Activated T-cell treated with anti-CD3 and anti-CD28 coated beads, Interleukin-2, amount 50 U/mL, for 72 hours (primary cell): Measurements from ENCODE around the gene CCND3. TPM values are rescaled to one million over a fixed set of nuclear protein-coding genes. Genes with fewer than 3 reads are reported as not detected.
A peak's percentile ranks its signal among the peaks of the same experiment; 100 is the strongest.

Experiments
- ATAC-seq, 2 donors: fragments of 150-1000 bp; cut with Tn5 transposase; replicated peaks in 1 of 2; 2 replicates each; pipeline ENCODE4 v1.10.0; 2021; ENCODE audit warnings: moderate library complexity in 2 of 2, mild to moderate bottlenecking in 1 of 2
- DNase-seq, 2 donors: peaks; one replicate each; pipeline ENCODE4 v3.0.0; 2021 to 2022; ENCODE audit warnings: mixed read lengths in 1 of 2
- H3K27ac Mint-ChIP-seq: one replicate; pipeline ENCODE4 v1.8.0; 2022; ENCODE audit warnings: mild to moderate bottlenecking, moderate library complexity, mixed read lengths
- H3K27me3 Mint-ChIP-seq: one replicate; pipeline ENCODE4 v1.8.0; 2022; ENCODE audit warnings: low read depth, mixed read lengths
- H3K36me3 Mint-ChIP-seq, 2 donors: one replicate each; pipeline ENCODE4 v1.8.0; 2022; ENCODE audit warnings: mixed read lengths in 2 of 2, mild to moderate bottlenecking in 1 of 2; ENCODE audit not compliant: insufficient read depth in 2 of 2
- H3K4me1 Mint-ChIP-seq: one replicate; pipeline ENCODE4 v1.8.0; 2022; ENCODE audit warnings: low read depth, mixed read lengths
- H3K4me3 Mint-ChIP-seq, 2 donors: one replicate each; pipeline ENCODE4 v1.8.0; 2022; ENCODE audit warnings: mild to moderate bottlenecking in 2 of 2, mixed read lengths in 2 of 2, moderate library complexity in 2 of 2
- H3K9me3 Mint-ChIP-seq, 2 donors: one replicate each; pipeline ENCODE4 v1.8.0; 2022; ENCODE audit warnings: mixed read lengths in 2 of 2
- total RNA-seq, 2 donors: library from RNA; stranded (reverse); gene quantifications; one replicate each; pipeline ENCODE4 v1.2.3, GENCODE V29; 2022

CCND3 gene
- total RNA-seq, 2 donors from 2014 or later, result 256 to 259 TPM

DNA sequence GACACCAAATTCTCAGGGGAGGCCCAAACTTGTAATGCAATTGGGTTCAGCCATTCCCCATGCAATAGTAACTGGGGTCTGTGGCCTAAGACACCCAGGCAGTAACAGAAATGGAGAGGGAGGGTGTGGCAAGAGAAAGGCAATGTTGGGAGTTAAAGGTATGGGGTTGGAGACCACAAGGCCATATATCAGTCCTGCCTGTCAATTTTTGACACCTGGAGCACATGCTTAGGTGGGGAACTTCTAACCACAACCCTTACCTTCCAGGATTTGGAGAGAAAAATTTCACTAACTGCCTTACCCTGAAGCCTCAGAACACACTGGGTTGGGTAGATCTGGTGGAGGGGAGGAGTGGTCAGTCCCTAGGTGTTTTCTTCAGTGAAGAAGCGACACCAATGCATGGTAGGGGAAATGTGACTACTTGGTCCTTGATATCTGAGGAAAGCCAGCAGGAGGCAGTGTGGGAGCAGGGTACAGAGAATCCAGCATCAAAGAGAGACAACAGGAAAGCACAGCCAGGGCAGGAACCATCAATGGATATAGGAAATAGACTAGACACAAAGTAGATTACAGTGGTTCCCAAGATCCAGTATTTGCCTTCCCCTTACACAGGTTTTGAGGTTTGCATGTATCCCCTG lies 39.6 kb downstream of the CCND3 start:
- peak; percentile 41 to 64 for ATAC-seq

DNA sequence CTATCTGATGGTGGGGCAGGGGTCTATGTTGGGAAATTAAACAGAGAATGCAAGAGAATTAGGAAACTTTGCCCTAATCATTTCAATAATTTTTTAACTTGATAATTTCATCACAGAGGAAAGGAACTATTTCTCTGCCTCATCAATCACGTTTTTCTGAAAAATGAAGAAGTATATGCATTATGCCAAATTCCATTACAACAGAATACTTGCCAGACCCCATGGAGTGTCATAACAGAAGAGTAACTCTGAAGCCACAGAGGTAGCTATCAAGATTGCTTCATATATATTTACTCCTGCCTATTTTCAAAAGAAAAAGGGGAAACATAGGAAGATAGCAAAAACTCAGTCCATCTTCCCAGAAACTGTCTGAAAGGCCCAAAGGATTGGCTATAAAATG lies 40.7 kb downstream of the CCND3 start:
- Mint-ChIP-seq H3K27me3 (no peaks in the 10 kb centered on the region), H3K9me3 (no peaks in the 10 kb centered on the region), H3K4me3 (no peak overlapping the region), H3K4me1 (peaks cover 29% of the 10 kb centered on the region), H3K36me3 (peaks cover 0 to 5% of the 10 kb centered on the region in 2 donors), H3K27ac (no peak overlapping the region)
- ATAC-seq (no peak), DNase-seq (no peak)

More for the DNA sequence above, 39.6 kb downstream of the CCND3 start:
- H3K36me3 Mint-ChIP-seq, result peaks cover 0 to 9% of the 10 kb centered on the region in 2 donors
- peaks cover 19% of the 10 kb centered on the region for H3K4me1 Mint-ChIP-seq
- no peaks in the 10 kb centered on the region for H3K27me3 Mint-ChIP-seq
- H3K9me3 Mint-ChIP-seq, result no peaks in the 10 kb centered on the region
- no peak overlapping the region for H3K4me3 Mint-ChIP-seq
- peak; percentile 49 to 64 for DNase-seq
- no peak overlapping the region for H3K27ac Mint-ChIP-seq

DNA sequence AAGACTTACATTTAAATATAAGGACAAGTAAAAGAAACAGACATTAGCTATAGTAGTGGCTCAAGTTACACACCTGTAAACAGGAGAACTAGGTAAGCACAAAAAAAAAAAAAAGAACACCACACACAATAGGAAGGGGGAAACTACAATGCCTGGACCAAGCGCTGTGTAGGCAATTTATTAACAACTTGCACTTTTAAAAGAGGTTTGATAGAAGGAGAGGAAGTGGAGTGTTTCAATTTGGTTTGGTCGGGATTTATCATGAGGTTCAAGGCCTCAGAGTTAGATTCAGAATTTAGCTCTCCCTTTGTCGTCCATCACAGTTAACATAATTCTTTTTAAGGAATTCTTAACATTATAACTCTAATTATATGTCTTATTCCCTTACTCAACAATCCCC lies 45.3 kb downstream of the CCND3 start:
- no peak overlapping the region for H3K4me3 Mint-ChIP-seq
- H3K27me3 Mint-ChIP-seq, result no peaks in the 10 kb centered on the region

DNA sequence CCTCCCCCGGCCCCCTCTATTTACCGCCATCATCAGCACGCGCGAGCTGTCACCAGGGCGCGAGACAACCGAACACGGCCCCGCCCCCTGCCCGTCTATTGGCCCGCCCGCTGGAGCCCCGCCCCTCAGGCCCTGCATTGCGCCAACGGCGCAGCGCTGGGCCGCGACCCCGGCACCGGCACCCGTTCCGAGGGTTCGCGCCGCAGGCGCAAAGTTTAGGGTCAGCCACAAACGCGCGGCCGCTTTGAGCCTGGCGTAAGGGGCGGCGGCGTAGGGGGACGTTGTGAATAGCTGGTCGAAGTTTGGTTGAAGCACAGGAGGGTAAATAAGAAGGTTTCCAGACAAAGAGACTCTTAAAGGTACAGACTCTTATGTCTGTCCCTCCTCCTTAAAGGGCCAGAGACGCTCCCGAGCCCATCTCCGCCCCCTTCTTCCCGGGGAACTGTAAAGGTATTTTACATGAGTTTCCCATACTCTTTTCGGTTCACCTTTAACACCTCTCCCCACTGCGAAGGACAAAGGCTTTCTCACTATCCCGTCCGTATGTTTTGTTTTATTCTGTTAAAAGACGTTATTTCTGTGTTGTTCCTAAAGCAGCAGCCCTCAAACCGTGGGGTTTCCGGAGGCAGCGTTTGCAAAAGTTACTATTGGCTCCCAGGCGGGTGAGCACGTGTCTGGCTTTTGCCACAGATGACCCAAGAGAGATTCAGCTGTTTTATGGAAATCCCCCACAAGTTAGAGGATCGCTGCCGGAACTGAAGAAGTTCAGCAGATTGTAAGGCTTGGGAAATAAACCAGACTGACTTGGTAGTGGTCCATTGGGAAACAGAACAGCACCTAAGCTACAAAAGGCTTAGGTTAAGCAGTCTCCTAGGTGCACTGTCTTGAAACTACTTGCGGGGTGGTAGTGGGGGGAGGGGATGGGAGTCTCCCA lies 46.0 kb downstream of the CCND3 start, which contains the start of gene USP49:
Gene USP49 (minus strand): TSS at position 76 of the 934 bp plus-strand sequence. CDS start 88,392 bp downstream, outside the sequence.
- Mint-ChIP-seq H3K4me3 (no peak within 1 kb of the TSS), H3K9me3 (no peaks in the 10 kb centered on the region), H3K36me3 (peaks cover 0 to 1% of the 10 kb centered on the region in 2 donors), H3K27ac (peak within 1 kb of the TSS; percentile 96), H3K27me3 (no peaks in the 10 kb centered on the region), H3K4me1 (peaks cover 16% of the 10 kb centered on the region)
- ATAC-seq (peak; percentile 93 to 95), DNase-seq (peak; percentile 95)

More for the DNA sequence above, 45.3 kb downstream of the CCND3 start:
- ATAC-seq, result no peak
- no peaks in the 10 kb centered on the region for H3K9me3 Mint-ChIP-seq
- H3K27ac Mint-ChIP-seq, result peak overlapping the region; percentile 96
- H3K36me3 Mint-ChIP-seq, result peaks cover 0 to 2% of the 10 kb centered on the region in 2 donors
- peaks cover 16% of the 10 kb centered on the region for H3K4me1 Mint-ChIP-seq
- DNase-seq, result no peak

DNA sequence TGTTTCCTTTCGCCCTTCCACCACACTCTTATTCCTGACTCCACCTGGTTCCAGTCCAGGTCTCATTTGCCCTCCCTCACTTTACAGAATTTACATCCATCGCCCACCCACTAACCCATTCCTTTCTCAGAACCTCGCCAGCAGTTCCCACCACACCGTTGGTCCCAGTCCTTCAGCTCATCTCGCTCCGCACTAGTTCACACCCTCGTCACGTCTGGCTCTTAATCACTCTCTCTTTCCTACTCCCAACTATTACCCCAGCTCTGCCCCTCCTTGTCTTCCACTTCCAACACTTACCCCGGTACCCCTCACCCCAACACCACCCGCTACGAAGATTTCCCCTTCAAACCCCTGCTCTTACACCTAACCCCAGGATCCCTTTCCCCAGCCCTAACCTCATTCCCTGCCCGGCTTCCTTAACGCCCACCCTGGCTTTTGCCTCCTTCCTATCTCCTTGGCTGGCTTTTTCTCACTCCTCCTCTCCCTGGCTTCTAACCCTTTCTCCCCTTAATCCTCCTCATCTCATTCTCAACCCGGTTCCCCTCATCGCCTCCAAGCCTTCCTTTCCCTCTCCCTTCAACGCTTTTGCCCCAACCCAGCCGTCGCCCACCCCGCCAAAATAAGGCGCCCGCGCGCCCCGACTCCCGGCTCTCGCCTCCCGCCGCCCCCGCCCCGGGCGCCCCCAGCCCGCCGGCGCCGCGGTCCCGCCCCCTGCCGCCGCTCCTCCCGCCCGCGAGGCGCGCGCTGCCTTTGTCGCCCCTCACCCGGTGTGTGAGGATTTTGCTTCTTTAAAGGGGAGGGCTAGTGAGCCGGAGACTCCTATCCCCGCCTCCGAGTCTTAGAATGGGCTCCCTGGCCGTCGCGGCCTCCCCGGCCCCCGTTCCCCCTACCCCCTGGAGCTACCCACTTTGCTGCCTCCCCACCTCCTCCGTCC lies 47.0 kb downstream of the CCND3 start:
- Mint-ChIP-seq H3K27me3 (no peaks in the 10 kb centered on the region), H3K9me3 (no peaks in the 10 kb centered on the region), H3K36me3 (no peaks in the 10 kb centered on the region), H3K4me3 (no peak overlapping the region), H3K4me1 (peaks cover 16% of the 10 kb centered on the region), H3K27ac (peak overlapping the region; percentile 96)
- DNase-seq, result peak; percentile 63 to 65
- ATAC-seq, result peak; percentile 58 to 62

DNA sequence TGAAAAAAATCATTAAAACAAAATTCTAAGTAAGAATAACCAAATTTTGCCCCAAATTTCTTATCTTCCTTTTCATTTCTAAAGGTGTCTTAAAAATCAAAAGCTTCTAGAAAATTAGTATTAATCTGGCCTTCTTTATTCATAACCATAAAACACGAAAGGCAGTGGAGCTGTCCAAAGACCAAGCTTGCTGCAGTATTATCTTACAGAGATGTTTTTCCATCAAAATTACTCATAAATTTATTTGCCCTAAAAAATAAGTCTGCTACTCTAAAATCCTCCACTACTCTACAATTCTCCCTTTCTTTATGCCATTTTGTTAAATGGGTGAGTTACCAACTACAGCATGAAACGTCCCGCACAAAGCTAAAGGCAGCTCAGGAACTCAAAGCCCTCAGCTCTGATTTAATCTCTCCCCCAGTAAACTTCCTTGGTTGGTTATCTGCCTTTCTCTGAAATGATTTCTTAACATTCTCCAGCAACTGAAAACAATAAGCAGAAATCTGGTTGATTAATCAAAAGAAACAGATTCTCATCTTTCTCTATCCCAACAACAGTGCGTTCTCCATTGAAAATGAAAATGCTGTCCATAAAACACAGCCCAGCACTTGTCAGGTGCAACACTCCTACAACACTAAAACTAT lies 48.6 kb downstream of the CCND3 start:
- Mint-ChIP-seq H3K4me3 (no peak overlapping the region), H3K27me3 (no peaks in the 10 kb centered on the region), H3K9me3 (no peaks in the 10 kb centered on the region), H3K36me3 (no peaks in the 10 kb centered on the region), H3K4me1 (peaks cover 16% of the 10 kb centered on the region), H3K27ac (no peak overlapping the region)
- ATAC-seq (no peak), DNase-seq (no peak)

DNA sequence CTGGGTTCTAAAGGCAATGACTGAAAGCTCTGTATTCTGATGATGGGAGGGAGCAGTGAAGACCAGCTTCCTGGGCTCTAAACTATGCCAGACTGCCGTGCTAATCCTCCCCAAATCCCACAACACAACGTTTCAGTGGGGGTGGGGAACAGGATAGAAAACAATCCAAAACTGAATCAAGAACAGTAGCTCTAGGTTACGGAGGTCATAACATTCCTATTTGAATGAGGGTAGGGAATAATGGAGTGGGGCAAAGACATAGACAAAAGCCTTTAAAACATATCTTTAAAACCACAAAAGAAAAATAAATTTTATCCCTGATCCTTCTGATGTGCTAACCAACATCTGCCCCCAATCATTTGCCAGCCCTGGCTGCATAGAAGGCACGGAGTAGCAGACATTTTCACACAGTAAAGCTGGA lies 54.3 kb downstream of the CCND3 start:
- no peak for ATAC-seq
- Mint-ChIP-seq H3K27me3 (no peaks in the 10 kb centered on the region), H3K27ac (no peak overlapping the region), H3K36me3 (no peaks in the 10 kb centered on the region), H3K9me3 (no peaks in the 10 kb centered on the region), H3K4me3 (no peak overlapping the region), H3K4me1 (peaks cover 8% of the 10 kb centered on the region)
- DNase-seq, result no peak

DNA sequence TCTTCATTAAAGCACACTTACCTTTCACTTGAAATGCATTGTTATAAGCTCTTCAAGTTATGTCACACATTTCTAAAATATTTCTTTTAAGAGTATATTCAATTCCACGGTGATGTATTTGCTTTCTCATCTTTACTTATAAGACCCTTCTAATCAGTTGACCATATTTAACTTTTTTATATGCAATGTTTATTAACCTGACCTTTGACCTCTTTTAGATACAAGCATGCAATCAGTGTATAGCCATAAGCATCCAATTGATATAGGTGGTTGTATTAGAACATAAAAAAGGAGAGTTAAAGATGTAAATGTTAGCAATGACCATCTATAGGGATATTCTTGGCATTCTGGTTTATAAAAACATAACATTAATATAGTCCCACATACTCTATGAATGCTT lies 55.7 kb downstream of the CCND3 start:
- DNase-seq, result no peak
- Mint-ChIP-seq H3K4me1 (peaks cover 8% of the 10 kb centered on the region), H3K36me3 (no peaks in the 10 kb centered on the region), H3K9me3 (no peaks in the 10 kb centered on the region), H3K4me3 (no peak overlapping the region), H3K27me3 (no peaks in the 10 kb centered on the region), H3K27ac (no peak overlapping the region)
- ATAC-seq, result no peak

DNA sequence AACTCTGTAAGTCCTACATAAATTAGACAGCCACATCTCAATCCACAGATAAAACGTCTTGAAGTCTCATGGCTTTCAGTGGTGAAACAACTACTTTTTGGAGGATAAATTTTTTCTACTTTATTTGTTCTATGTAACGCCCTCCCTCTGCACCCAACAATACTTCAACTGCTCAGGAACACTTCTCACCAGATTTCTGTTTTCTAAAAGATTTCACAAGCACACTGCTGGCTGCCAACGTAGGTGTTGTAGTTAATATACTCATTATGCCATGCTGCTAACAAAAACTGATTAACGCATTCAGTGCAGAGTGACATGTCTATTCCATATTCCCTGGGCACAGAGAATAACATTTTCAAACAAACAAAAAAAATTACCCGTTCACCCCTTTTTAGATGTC lies 56.7 kb downstream of the CCND3 start:
- Mint-ChIP-seq H3K4me3 (no peak overlapping the region), H3K27me3 (no peaks in the 10 kb centered on the region), H3K4me1 (peaks cover 8% of the 10 kb centered on the region), H3K27ac (no peak overlapping the region), H3K36me3 (no peaks in the 10 kb centered on the region), H3K9me3 (no peaks in the 10 kb centered on the region)
- ATAC-seq, result no peak
- DNase-seq, result no peak

Other genes with a start within 250 kb of the CCND3 start
- gene TFEB, start 206.2 kb downstream of the CCND3 start, total RNA-seq, result 10 to 100 TPM; 15.3 to 17.5 TPM
- not detected for gene PGC, start 194.4 kb downstream of the CCND3 start, total RNA-seq
- gene FRS3, start 161.9 kb downstream of the CCND3 start, total RNA-seq, result 10 to 100 TPM; 10.5 to 11.4 TPM
- under 1 TPM in 1 of 2 donors, not detected in 1; 0.29 TPM for gene PRICKLE4, start 161.0 kb downstream of the CCND3 start, total RNA-seq
- 100 to 1,000 TPM; 109 to 120 TPM for gene TOMM6, start 154.1 kb downstream of the CCND3 start, total RNA-seq
- 10 to 100 TPM; 13.3 to 14.8 TPM for gene USP49, start 46.4 kb downstream of the CCND3 start, total RNA-seq
- gene MED20, start 20.7 kb downstream of the CCND3 start, total RNA-seq, result 10 to 100 TPM; 24.9 to 34.6 TPM
- gene BYSL, start 20.3 kb downstream of the CCND3 start, total RNA-seq, result 10 to 100 TPM; 30.4 to 38.1 TPM
- 10 to 100 TPM; 62.6 to 70.4 TPM for gene TAF8, start 108.7 kb upstream of the CCND3 start, total RNA-seq
- gene C6orf132, start 200.8 kb upstream of the CCND3 start, total RNA-seq, result under 1 TPM; 0.26 to 0.65 TPM
- under 1 TPM; 0.14 to 0.21 TPM for gene GUCA1A, start 231.6 kb upstream of the CCND3 start, total RNA-seq